Vagina (tissue), 2 donors: ENCODE data around the gene IGFN1. TPM values are rescaled to one million over a fixed set of nuclear protein-coding genes. Genes with fewer than 3 reads are reported as not detected.

Source experiments
- DNase-seq, 2 donors: peaks; one replicate each; pipeline ENCODE4 v3.0.0-alpha.2; 2017; ENCODE audit errors: extremely low spot score in 2 of 2
- H3K27ac ChIP-seq: fragments of 200-600 bp; sonication (generic); one replicate; pipeline ENCODE4 v1.5.1; 2019
- H3K27me3 ChIP-seq: fragments of 200-600 bp; sonication (generic); one replicate; pipeline ENCODE4 v1.5.1; 2019
- H3K36me3 ChIP-seq, 2 donors: fragments of 200-600 bp; sonication (generic); one replicate each; pipeline ENCODE4 v1.5.1; 2017 to 2019
- H3K4me1 ChIP-seq: fragments of 200-600 bp; sonication (generic); one replicate; pipeline ENCODE4 v1.5.1; 2019
- H3K4me3 ChIP-seq, 2 donors: fragments of 200-600 bp; sonication (generic); 1 replicate in 1 of 2; 2 replicates in 1 of 2; pipeline ENCODE4 v1.5.1; 2016 to 2019
- H3K9me3 ChIP-seq: fragments of 200-600 bp; sonication (generic); one replicate; pipeline ENCODE4 v1.5.1; 2019
- CTCF ChIP-seq, 3 experiments: fragments of 450-650 bp in 2 of 3; fragments of 200-600 bp in 1 of 3; sonication (generic) in 1 of 3; IDR thresholded peaks; one replicate each; pipeline ENCODE4 v1.5.1; 2017 to 2019; ENCODE audit warnings: antibody characterized with exemption in 3 of 3, mild to moderate bottlenecking in 2 of 3, moderate library complexity in 2 of 3
- POLR2A ChIP-seq, 2 donors: fragments of 450-650 bp; IDR thresholded peaks; one replicate each; pipeline ENCODE4 v1.6.1; 2017; ENCODE audit warnings: antibody characterized with exemption in 2 of 2, mild to moderate bottlenecking in 2 of 2, moderate library complexity in 2 of 2
- POLR2AphosphoS5 ChIP-seq, 2 donors: sonication (generic); formaldehyde crosslinking; IDR thresholded peaks; one replicate each; pipeline ENCODE4 v1.9.0; 2017; ENCODE audit warnings: antibody characterized with exemption in 2 of 2, mild to moderate bottlenecking in 2 of 2, low read depth in 1 of 2; ENCODE audit not compliant: insufficient read depth in 1 of 2
- intact Hi-C: fragments of 100-400 bp; cut with DNase I; formaldehyde crosslinking; loops from one replicate; pipeline ENCODE4 v1.15.1; 2023
- total RNA-seq: library from RNA; depleted of rRNA; stranded (reverse); fragments of >200 nt; gene quantifications from one replicate; pipeline ENCODE4 v1.2.3, GENCODE V29; 2016

Gene IGFN1
- total RNA-seq, 1 donor from 2014 or later, result not detected

GRCh38 chr1:201142849-201143725 lies 47.5 kb upstream of the IGFN1 start:
- H3K9me3 ChIP-seq, result no peaks in the 10 kb centered on the region
- H3K27ac ChIP-seq, result no peak overlapping the region
- no peak for TF ChIP-seq POLR2A (IDR thresholded peaks at IDR 0.05)
- TF ChIP-seq POLR2AphosphoS5 (IDR thresholded peaks at IDR 0.05; ENCODE audit: insufficient read depth in 1 of 2, low read depth in 1 of 2), result no peak
- TF ChIP-seq CTCF (IDR thresholded peaks at IDR 0.05), result no peak
- DNase-seq, result no peak
- H3K36me3 ChIP-seq, result peaks cover 0 to 67% of the 10 kb centered on the region in 2 donors
- intact Hi-C loops, result no loop called here
- H3K4me3 ChIP-seq, result no peak overlapping the region
- H3K4me1 ChIP-seq, result peaks cover 18% of the 10 kb centered on the region
- no peaks in the 10 kb centered on the region for H3K27me3 ChIP-seq

GRCh38 chr1:201143726-201144635 lies 46.6 kb upstream of the IGFN1 start:
- Histone ChIP-seq H3K9me3 (no peaks in the 10 kb centered on the region), H3K4me3 (no peak overlapping the region), H3K36me3 (peaks cover 0 to 71% of the 10 kb centered on the region in 2 donors), H3K27ac (no peak overlapping the region), H3K27me3 (no peaks in the 10 kb centered on the region), H3K4me1 (peaks cover 9% of the 10 kb centered on the region)
- no peak for DNase-seq
- intact Hi-C loops, result no loop called here
- TF ChIP-seq CTCF (IDR thresholded peaks at IDR 0.05) (no peak), POLR2AphosphoS5 (IDR thresholded peaks at IDR 0.05; ENCODE audit: insufficient read depth in 1 of 2, low read depth in 1 of 2) (no peak)

- intact Hi-C loops, result no loop called here
- Histone ChIP-seq H3K4me3 (no peak overlapping the region), H3K27me3 (no peaks in the 10 kb centered on the region), H3K4me1 (peaks cover 2% of the 10 kb centered on the region), H3K36me3 (peaks cover 0 to 65% of the 10 kb centered on the region in 2 donors), H3K9me3 (no peaks in the 10 kb centered on the region), H3K27ac (no peak overlapping the region)
- DNase-seq, result no peak
- TF ChIP-seq CTCF (IDR thresholded peaks at IDR 0.05) (no peak), POLR2A (IDR thresholded peaks at IDR 0.05) (no peak), POLR2AphosphoS5 (IDR thresholded peaks at IDR 0.05; ENCODE audit: insufficient read depth in 1 of 2, low read depth in 1 of 2) (no peak)
Measured at GRCh38 chr1:201144701-201145100, 45.9 kb upstream of the IGFN1 start.

GRCh38 chr1:201145132-201145531 lies 45.5 kb upstream of the IGFN1 start:
- Histone ChIP-seq H3K27ac (no peak overlapping the region), H3K4me3 (no peak overlapping the region), H3K27me3 (no peaks in the 10 kb centered on the region), H3K4me1 (no peaks in the 10 kb centered on the region), H3K9me3 (no peaks in the 10 kb centered on the region), H3K36me3 (peaks cover 0 to 60% of the 10 kb centered on the region in 2 donors)
- no peak for DNase-seq
- intact Hi-C loops, result no loop called here
- TF ChIP-seq POLR2A (IDR thresholded peaks at IDR 0.05) (no peak), CTCF (IDR thresholded peaks at IDR 0.05) (no peak), POLR2AphosphoS5 (IDR thresholded peaks at IDR 0.05; ENCODE audit: insufficient read depth in 1 of 2, low read depth in 1 of 2) (no peak)
